Breast epithelium (tissue), 3 donors: Measurements from ENCODE around the gene MICAL2.

Source experiments
- CTCF ChIP-seq, 3 donors: fragments of 450-650 bp; IDR thresholded peaks; one replicate each; pipeline ENCODE4 v1.5.1; 2016 to 2017; ENCODE audit warnings: antibody characterized with exemption in 3 of 3, mild to moderate bottlenecking in 3 of 3, moderate library complexity in 3 of 3
- POLR2A ChIP-seq: fragments of 450-650 bp; IDR thresholded peaks from one replicate; pipeline ENCODE4 v1.6.1; 2016; ENCODE audit warnings: antibody characterized with exemption, mild to moderate bottlenecking, moderate library complexity
- POLR2AphosphoS5 ChIP-seq, 3 donors: sonication (generic); formaldehyde crosslinking; IDR thresholded peaks; one replicate each; pipeline ENCODE4 v1.6.1; 2017; ENCODE audit warnings: antibody characterized with exemption in 3 of 3

- no peak for TF ChIP-seq CTCF (IDR thresholded peaks at IDR 0.05)
- TF ChIP-seq POLR2A = no peak
- TF ChIP-seq POLR2AphosphoS5 (IDR thresholded peaks at IDR 0.05) = no peak
Observed at GRCh38 chr11:12295943-12296342, 185.6 kb downstream of the MICAL2 start.
